ENCODE measurements around the gene MTCH1. TPM values are rescaled to one million over a fixed set of nuclear protein-coding genes. Genes with fewer than 3 reads are reported as not detected.

Gene MTCH1
- total RNA-seq, 1 experiment from 2014 or later = 292 TPM

DNA sequence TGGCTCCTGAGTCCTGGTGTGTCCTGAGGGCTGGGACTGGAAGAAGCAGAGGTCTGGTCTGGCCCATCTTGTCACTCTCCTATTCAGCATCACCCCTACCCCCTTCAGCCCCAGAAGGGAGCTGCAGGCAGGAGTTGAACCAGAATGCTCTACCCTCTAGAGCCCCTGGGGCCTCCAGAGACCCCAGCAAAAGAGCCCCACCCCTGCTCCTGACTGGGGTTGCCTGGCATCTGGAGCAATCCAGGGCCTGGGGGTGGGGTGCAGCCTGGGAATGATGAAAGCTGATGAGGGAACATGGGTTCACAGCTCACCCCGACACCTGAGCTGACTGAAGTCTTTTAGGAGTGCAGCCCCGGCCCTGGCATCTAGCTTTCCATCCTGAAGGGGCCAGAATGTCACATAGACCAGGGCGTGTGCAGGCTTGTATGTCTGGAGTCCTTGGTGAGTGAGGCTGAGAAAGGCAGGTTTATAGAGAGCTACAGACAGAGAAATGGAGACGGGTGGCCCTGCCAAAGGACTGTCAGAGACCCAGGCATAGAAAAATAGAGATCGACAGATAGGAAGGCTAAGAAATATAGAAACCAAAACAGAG is 31.7 kb upstream of the MTCH1 start:
- no peak for DNase-seq (ENCODE audit: low read depth)

DNA sequence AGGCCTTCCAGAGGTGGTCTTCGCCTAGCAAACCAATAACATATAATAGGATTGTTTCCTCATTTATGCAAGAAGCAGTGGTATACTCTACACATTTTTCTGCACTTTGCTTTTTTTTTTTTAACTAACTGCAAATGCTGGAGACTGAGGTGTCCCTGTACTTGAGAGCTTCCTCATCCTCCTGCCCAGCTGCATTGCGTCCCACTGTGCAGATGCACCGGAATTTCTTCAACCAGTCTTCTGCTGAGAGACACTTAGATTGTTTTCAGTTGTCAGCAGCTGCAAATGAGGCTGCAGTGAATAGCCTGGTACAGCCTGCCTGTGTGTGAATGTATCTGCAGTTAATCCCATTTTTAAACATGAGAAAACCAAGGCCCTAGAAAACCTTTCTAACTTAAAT is 31.0 kb upstream of the MTCH1 start:
- no peak for DNase-seq (ENCODE audit: low read depth)

- no peak for DNase-seq (ENCODE audit: low read depth)
Observed at GRCh38 chr6:37015532-37015931, 29.5 kb upstream of the MTCH1 start.

GRCh38 chr6:37014667-37015066 is 28.7 kb upstream of the MTCH1 start:
- DNase-seq (ENCODE audit: low read depth) = no peak

GRCh38 chr6:37013516-37014491 is 27.8 kb upstream of the MTCH1 start:
- no peak for DNase-seq (ENCODE audit: low read depth)

GRCh38 chr6:37011656-37012378 is 25.8 kb upstream of the MTCH1 start:
- DNase-seq (ENCODE audit: low read depth) = no peak

DNA sequence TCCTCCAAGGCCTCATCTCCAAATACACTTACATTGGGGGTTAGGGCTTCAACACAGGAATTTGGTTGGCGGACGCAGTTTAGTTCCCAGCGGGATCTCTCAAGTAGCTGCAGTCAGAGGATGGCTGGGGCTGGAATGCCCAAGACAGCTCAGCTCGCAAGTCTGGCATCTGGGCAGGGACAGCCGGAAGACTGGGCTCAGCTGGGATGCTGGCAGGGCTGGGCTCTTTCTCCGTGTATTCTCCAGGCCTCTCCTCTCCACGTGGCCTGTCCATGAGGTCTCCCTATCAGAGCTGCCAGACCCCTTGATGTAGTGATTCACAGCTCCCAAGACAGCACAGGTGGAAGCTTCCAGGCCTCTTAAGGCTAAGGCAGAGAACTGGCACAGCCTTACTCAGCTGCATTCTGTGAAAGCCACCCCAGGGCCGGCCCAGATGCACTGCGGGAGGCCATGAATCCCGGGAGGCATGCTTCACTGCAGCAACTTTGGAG is 24.5 kb upstream of the MTCH1 start:
- no peak for DNase-seq (ENCODE audit: low read depth)

DNA sequence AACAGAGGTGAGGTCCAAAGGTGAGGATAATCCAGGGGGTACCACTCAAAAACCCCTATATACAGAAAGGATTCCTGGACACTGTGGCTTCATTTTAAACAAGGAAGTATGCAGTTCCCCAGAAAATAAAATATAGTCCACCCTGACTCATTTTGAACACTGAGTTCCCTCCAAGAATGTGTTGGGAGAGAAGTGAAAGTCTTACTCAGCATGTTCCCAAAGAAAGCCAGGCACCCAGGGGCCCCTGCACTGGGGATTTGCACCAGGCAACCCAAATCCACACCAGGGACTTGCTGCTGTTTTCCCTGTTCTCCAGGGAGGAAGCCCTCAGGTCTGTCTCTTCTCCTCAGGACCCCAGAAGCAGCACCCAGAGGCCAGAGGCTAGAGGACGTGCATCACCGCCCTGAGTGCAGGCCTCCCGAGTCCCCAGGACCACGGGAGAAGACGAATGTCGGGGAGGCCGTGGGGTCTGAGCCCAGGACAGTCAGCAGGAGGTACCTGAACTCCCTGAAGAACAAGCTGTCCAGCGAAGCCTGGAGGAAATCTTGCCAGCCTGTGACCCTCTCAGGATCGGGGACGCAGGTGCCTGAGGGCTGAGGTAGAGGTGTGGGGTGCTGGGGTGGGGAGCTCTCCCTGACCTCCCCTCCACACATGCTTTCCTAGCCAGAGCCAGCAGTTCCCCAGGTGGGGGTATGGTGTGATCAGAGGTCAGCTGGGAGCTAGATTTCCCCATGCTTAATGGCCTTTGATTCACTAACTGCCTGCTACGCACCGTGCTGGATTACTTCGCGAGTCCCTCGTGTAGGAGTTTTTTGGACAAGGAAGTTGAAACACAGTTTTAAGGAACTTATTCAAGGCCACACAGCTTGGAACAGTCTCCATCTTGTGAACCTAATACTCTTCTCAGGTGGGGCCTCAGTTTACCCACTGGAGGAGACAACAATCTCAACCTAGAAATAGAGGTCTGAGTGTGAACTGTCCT is 22.8 kb upstream of the MTCH1 start:
- no peak for DNase-seq (ENCODE audit: low read depth)

- DNase-seq (ENCODE audit: low read depth) = no peak
Observed at GRCh38 chr6:37007340-37008043, 21.5 kb upstream of the MTCH1 start.

- no peak for DNase-seq (ENCODE audit: low read depth)
Observed at GRCh38 chr6:37006793-37007339, 20.9 kb upstream of the MTCH1 start.

- DNase-seq (ENCODE audit: low read depth) = no peak
Observed at GRCh38 chr6:37005827-37006567, 20.0 kb upstream of the MTCH1 start.

- no peak for DNase-seq (ENCODE audit: low read depth)
Observed at GRCh38 chr6:37005061-37005810, 19.2 kb upstream of the MTCH1 start, which contains the start of gene FGD2. TSS of gene FGD2 (plus strand) at chr6:37005655. CDS start at chr6:37005818, 163 bp downstream.

- no peak for DNase-seq (ENCODE audit: low read depth)
Observed at GRCh38 chr6:37004044-37004980, 18.3 kb upstream of the MTCH1 start.

- DNase-seq (ENCODE audit: low read depth) = no peak
Observed at GRCh38 chr6:36999751-37000125, 13.7 kb upstream of the MTCH1 start.

DNA sequence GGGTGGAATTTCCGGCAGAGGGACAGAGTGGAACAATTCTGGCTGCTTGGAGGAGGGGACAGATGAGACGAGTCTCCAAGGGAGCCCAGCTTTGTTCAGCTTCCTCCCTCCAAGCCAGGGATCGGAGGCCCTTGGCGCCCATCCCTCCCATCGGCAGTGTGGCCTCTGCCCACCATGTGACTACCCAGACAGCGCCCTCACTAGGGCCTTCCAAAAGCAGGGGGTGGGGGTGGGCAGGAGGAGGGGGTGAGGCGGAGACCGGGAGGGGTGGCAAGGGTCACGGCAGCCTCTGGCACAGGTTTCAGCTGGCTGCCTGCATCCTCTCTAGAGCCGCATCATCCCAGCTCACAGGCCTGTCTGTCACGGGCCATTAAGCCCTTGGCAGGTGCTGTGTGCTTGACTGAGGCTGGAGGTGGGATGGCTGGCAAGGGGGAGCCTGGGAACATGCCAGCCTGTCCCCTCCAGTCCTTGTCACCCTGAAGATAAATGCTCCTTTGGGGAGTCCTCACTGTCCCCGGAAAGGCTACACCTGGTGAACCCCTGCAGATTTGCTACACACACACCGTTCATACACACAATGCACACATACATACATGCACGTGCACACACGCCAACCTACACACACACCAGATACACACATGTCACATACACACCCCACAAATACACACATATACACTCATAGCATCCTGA is 13.2 kb upstream of the MTCH1 start:
- DNase-seq (ENCODE audit: low read depth) = no peak

GRCh38 chr6:36998723-36999038 is 12.7 kb upstream of the MTCH1 start:
- no peak for DNase-seq (ENCODE audit: low read depth)

Measured in Daoy (cell line).